ENCODE data around the gene S100A1. TPM values are rescaled to one million over a fixed set of nuclear protein-coding genes. Genes with fewer than 3 reads are reported as not detected.

Gene S100A1
- total RNA-seq, 1 donor from 2014 or later: 2,012 TPM

DNA sequence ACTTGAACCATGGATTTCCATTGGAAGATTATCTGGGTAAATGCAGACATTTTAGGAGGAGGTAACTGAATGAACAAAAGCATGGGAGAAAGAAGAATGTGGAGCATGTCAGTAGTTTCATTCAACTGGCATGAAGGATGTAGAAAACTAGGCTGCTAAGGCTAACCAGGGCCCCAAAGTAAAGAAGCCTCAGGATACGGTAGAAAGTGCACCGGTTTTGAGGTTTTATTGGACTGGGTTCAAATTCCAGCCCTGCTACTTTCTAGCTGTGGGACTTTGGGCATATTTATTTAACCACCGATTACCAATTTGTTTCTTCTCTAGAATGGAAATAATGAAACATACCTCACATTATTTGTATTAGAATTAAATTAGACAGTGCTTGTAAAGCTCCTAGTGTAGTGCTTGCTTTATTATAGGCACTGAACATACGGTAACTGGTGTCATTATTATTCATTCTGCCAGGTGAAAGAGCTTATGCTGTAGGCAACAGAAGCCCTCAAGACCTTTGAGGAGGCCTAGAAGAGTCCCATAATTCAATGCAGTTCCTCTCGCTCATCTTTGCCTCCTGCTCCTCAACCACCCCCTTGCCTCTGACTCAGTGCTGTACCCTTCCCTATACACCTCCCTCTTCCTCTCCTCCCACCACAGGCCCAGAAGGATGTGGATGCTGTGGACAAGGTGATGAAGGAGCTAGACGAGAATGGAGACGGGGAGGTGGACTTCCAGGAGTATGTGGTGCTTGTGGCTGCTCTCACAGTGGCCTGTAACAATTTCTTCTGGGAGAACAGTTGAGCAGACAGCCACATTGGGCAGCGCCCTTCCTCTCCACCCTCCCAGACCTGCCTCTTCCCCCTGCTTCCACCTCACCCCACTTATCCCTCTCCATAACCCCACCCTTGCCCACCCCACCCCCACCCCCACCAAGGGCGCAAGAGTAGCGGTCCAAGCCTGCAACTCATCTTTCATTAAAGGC lies 3.1 kb downstream of the S100A1 start:
- H3K4me3 ChIP-seq: peak overlapping the region; percentile 66
- peak overlapping the region; percentile 100 for H3K27ac ChIP-seq (replicated peaks)
- peaks cover 12% of the 10 kb centered on the region for H3K36me3 ChIP-seq
- peaks cover 92% of the 10 kb centered on the region for H3K4me1 ChIP-seq
- H3K9me3 ChIP-seq (replicated peaks): no peaks in the 10 kb centered on the region
- no peak for DNase-seq
- intact Hi-C loops (cut with micrococcal nuclease): no loop called here
- H3K27me3 ChIP-seq (ENCODE audit: low read depth): no peaks in the 10 kb centered on the region
- TF ChIP-seq, protein P1, sequence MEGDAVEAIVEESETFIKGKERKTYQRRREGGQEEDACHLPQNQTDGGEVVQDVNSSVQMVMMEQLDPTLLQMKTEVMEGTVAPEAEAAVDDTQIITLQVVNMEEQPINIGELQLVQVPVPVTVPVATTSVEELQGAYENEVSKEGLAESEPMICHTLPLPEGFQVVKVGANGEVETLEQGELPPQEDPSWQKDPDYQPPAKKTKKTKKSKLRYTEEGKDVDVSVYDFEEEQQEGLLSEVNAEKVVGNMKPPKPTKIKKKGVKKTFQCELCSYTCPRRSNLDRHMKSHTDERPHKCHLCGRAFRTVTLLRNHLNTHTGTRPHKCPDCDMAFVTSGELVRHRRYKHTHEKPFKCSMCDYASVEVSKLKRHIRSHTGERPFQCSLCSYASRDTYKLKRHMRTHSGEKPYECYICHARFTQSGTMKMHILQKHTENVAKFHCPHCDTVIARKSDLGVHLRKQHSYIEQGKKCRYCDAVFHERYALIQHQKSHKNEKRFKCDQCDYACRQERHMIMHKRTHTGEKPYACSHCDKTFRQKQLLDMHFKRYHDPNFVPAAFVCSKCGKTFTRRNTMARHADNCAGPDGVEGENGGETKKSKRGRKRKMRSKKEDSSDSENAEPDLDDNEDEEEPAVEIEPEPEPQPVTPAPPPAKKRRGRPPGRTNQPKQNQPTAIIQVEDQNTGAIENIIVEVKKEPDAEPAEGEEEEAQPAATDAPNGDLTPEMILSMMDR (IDR thresholded peaks at IDR 0.05; ENCODE audit: borderline replicate concordance): no peak

- H3K4me3 ChIP-seq: peak overlapping the region; percentile 88
- intact Hi-C loops (cut with micrococcal nuclease): no loop called here
- TF ChIP-seq, protein P1 (IDR thresholded peaks at IDR 0.05; ENCODE audit: borderline replicate concordance): no peak
- H3K27me3 ChIP-seq (ENCODE audit: low read depth): no peaks in the 10 kb centered on the region
- H3K4me1 ChIP-seq: peaks cover 92% of the 10 kb centered on the region
- peaks cover 32% of the 10 kb centered on the region for H3K36me3 ChIP-seq
- no peak for DNase-seq
- no peaks in the 10 kb centered on the region for H3K9me3 ChIP-seq (replicated peaks)
- H3K27ac ChIP-seq (replicated peaks): peak overlapping the region; percentile 100
These were observed 5.0 kb downstream of the S100A1 start for GRCh38 chr1:153633161-153633753.

DNA sequence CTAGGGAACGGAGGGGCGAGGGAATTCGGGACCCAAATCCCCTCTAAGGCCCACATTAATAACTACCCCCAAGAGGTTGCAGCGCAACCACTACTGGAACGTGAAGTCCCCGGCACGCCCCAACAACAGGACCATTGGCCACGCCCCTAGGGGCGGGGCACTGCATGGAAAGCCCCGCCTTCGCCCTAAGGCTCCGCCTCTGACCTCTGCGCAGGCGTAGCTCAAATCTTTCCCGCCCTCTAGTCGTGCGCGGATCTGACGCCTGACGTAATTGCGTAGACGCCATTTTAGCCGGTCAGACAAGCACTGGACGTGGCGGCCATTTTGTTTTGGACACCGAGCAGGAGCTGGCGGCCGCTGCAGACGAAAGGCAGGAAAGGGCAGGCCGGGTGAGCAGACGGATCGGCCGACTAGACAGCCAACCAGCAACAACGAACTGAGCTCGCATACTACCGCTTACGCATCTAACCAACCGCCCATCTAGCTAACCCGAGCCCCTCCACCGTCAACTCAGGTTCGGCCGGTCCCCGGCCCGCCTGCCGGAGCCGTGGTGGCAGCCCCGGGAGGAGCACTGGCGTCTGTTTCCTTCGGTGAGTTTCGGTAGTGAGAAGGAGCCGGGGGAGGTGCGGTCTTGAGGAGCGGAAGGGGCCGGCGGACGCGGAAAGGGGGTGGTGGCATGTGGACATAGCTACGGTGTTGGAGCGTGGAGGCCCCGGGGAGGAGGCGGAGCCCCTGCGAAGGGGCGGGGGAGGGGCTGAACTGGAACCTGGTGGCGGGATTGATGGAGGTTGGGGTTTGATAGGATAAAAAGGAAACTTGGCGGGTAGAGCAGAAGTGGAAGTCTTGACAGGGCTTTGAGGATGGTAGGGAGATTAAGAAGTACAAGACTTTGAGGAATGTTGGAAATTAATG lies 5.8 kb downstream of the S100A1 start, which contains the start of gene CHTOP:
Gene CHTOP (plus strand): TSS at position 313 of the 912 bp plus-strand sequence. CDS start 2,523 bp downstream, outside the sequence.
- H3K36me3 ChIP-seq: peaks cover 39% of the 10 kb centered on the region
- H3K4me1 ChIP-seq: peaks cover 93% of the 10 kb centered on the region
- peak; percentile 96 for DNase-seq
- H3K27me3 ChIP-seq (ENCODE audit: low read depth): no peaks in the 10 kb centered on the region
- peak within 1 kb of the TSS; percentile 88 for H3K4me3 ChIP-seq
- H3K9me3 ChIP-seq (replicated peaks): no peaks in the 10 kb centered on the region
- peak within 1 kb of the TSS; percentile 100 for H3K27ac ChIP-seq (replicated peaks)
- TF ChIP-seq, protein P1 (IDR thresholded peaks at IDR 0.05; ENCODE audit: borderline replicate concordance): no peak
- intact Hi-C loops (cut with micrococcal nuclease): no loop called here

DNA sequence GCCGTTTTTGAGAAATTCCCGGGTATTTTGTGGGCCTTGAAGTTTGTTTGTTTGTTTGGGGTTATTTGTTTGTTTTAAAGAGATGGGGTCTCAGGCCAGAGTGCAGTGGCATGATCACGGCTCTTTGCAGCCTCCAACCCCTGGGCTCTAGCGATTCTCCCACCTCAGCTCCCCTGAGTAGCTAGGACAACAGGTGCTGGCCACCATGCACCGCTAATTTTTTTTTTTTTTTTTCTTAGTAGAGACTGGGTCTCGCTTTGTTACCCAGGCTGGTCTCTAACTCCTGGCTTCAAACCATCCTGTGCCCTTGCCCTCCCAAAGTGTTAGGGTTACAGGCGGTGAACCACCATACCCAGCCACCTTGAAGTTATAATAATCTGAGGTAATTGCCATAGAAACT lies 7.6 kb downstream of the S100A1 start:
- intact Hi-C loops (cut with micrococcal nuclease): no loop called here
- no peak for DNase-seq
- Histone ChIP-seq H3K4me3 (peak overlapping the region; percentile 88), H3K27me3 (ENCODE audit: low read depth) (no peaks in the 10 kb centered on the region), H3K36me3 (peaks cover 58% of the 10 kb centered on the region), H3K4me1 (peaks cover 94% of the 10 kb centered on the region), H3K9me3 (replicated peaks) (no peaks in the 10 kb centered on the region), H3K27ac (replicated peaks) (peak overlapping the region; percentile 100)
- TF ChIP-seq, protein P1 (IDR thresholded peaks at IDR 0.05; ENCODE audit: borderline replicate concordance): no peak

DNA sequence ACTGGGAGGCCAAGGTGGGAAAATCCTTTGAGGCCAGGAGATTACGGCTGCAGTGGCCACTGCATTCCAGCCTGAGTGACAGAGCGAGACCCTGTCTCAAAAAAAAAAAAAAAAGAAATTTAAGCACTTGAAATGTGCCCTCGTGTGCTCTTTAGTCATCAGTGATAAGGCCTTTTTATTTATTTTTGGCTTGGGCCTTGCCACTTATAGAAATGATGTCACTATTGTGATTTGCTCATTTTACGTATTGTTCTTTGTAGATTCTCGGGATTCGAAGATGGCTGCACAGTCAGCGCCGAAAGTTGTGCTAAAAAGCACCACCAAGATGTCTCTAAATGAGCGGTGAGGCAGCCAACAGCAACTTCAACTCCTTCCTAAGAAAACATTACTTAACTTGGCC lies 8.1 kb downstream of the S100A1 start:
- Histone ChIP-seq H3K9me3 (replicated peaks) (no peaks in the 10 kb centered on the region), H3K36me3 (peaks cover 62% of the 10 kb centered on the region), H3K27me3 (ENCODE audit: low read depth) (no peaks in the 10 kb centered on the region), H3K4me1 (peaks cover 94% of the 10 kb centered on the region), H3K27ac (replicated peaks) (peak overlapping the region; percentile 100), H3K4me3 (peak overlapping the region; percentile 88)
- DNase-seq: no peak
- TF ChIP-seq, protein P1 (IDR thresholded peaks at IDR 0.05; ENCODE audit: borderline replicate concordance): no peak
- intact Hi-C loops (cut with micrococcal nuclease): no loop called here
